Karpas-422 (cell line): ENCODE results near the gene ITGA1. TPM values are rescaled to one million over a fixed set of nuclear protein-coding genes. Genes with fewer than 3 reads are reported as not detected.

Experiments used
- DNase-seq: peaks from one replicate; pipeline ENCODE4 v3.0.0-alpha.2; 2015
- H2AFZ ChIP-seq: fragments of 200-600 bp; sonication (generic); 2 replicates; pipeline ENCODE4 v1.6.1; 2014; ENCODE audit warnings: antibody characterized with exemption, low read length, mixed read lengths
- H3K27ac ChIP-seq: fragments of 200-600 bp; sonication (generic); 2 replicates; pipeline ENCODE4 v1.5.1; 2014; ENCODE audit warnings: mild to moderate bottlenecking, low read length, moderate library complexity
- H3K27me3 ChIP-seq: fragments of 200-600 bp; sonication (generic); 2 replicates; pipeline ENCODE4 v1.6.1; 2014; ENCODE audit warnings: low read length, mixed read lengths
- H3K36me3 ChIP-seq: fragments of 200-600 bp; sonication (generic); 2 replicates; pipeline ENCODE4 v1.6.1; 2014; ENCODE audit warnings: low read length, mixed read lengths; ENCODE audit not compliant: insufficient read depth
- H3K4me1 ChIP-seq: fragments of 200-600 bp; sonication (generic); 2 replicates; pipeline ENCODE4 v1.6.1; 2014; ENCODE audit warnings: mild to moderate bottlenecking, low read length, mixed read lengths
- H3K4me2 ChIP-seq: fragments of 200-600 bp; sonication (generic); 2 replicates; pipeline ENCODE4 v1.6.1; 2014; ENCODE audit warnings: low read length, low read depth, mild to moderate bottlenecking; ENCODE audit not compliant: poor library complexity, severe bottlenecking
- H3K4me3 ChIP-seq: fragments of 200-600 bp; sonication (generic); 2 replicates; pipeline ENCODE4 v1.5.1; 2014; ENCODE audit warnings: mild to moderate bottlenecking, antibody characterized with exemption, low read length, mixed read lengths
- H3K79me2 ChIP-seq: fragments of 200-600 bp; sonication (generic); 2 replicates; pipeline ENCODE4 v1.6.1; 2014; ENCODE audit warnings: mild to moderate bottlenecking, low read length, mixed read lengths
- H3K9ac ChIP-seq: fragments of 200-600 bp; sonication (generic); 2 replicates; pipeline ENCODE4 v1.6.0; 2014; ENCODE audit warnings: low read length
- H3K9me2 ChIP-seq: fragments of 200-600 bp; sonication (generic), shearing (Covaris generic); replicated peaks from 2 replicates; pipeline ENCODE4 v1.6.0; 2014; ENCODE audit warnings: mild to moderate bottlenecking, low read length, moderate library complexity; ENCODE audit not compliant: insufficient read depth
- H3K9me3 ChIP-seq: fragments of 300-700, 200-600 bp; sonication (generic); 2 replicates; pipeline ENCODE4 v1.6.1; 2014; ENCODE audit warnings: low read length, mixed read lengths
- H4K20me1 ChIP-seq: fragments of 200-600 bp; sonication (generic); 2 replicates; pipeline ENCODE4 v1.6.1; 2014; ENCODE audit warnings: mild to moderate bottlenecking, antibody characterized with exemption, low read length, low read depth; ENCODE audit not compliant: insufficient read depth
- total RNA-seq: library from RNA; depleted of rRNA; stranded (reverse); fragments of >200 nt; shearing (Covaris generic); gene quantifications from 2 replicates; pipeline ENCODE4 v1.2.3, GENCODE V29; 2014; ENCODE audit warnings: low replicate concordance

ITGA1 gene
- total RNA-seq, 1 experiment from 2014 or later: not detected

DNA sequence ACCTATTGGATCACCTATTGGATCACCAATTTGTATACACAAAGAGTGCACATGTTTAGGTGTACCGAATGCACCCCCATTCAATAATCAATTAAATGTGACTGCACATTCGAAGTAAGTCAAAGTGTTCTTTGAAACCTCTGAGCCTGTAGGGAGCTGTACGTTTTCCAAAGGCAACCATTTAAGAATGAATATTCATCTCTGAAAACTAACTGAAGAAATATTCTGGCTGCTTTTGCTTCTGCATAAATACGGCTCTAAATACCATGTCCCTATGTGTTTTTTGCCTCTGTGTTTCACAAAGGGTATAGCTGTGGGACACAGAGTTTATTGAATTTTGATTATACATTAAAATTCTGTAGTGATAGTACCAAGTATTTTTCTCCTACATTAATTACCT lies 95.4 kb downstream of the ITGA1 start:
- Histone ChIP-seq H3K79me2 (no peaks in the 10 kb centered on the region), H3K4me3 (no peak overlapping the region), H3K27me3 (no peaks in the 10 kb centered on the region), H3K9me3 (no peaks in the 10 kb centered on the region), H3K9me2 (no peaks in the 10 kb centered on the region), H3K9ac (no peak overlapping the region), H3K4me2 (no peak overlapping the region), H3K27ac (no peak overlapping the region), H2AFZ (no peak overlapping the region), H3K36me3 (no peaks in the 10 kb centered on the region), H4K20me1 (no peaks in the 10 kb centered on the region), H3K4me1 (no peaks in the 10 kb centered on the region)
- no peak for DNase-seq

DNA sequence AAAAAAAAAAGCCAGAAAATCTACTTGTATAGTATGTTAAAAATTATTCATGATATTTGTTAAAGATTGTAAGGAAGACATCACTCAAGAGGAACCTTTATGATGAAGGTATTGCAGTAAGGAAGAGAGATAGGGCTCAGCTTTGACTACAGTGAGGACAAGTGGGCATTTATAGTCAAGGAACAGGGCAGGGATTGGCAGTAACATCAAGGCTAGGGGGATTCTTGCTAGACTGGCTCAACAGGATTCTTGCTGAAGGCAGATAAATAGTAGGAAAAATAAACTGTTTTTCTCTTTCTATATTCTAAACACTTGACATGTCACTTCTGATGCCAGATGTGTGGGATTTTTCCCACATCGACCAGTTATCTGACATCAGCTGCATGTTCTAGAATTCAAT lies 96.7 kb downstream of the ITGA1 start:
- no peaks in the 10 kb centered on the region for H3K9me3 ChIP-seq
- no peak overlapping the region for H2AFZ ChIP-seq
- H3K27me3 ChIP-seq: no peaks in the 10 kb centered on the region
- H3K4me1 ChIP-seq: no peaks in the 10 kb centered on the region
- no peaks in the 10 kb centered on the region for H3K79me2 ChIP-seq
- H3K4me3 ChIP-seq: no peak overlapping the region
- no peak overlapping the region for H3K27ac ChIP-seq
- H4K20me1 ChIP-seq: no peaks in the 10 kb centered on the region
- H3K9me2 ChIP-seq: no peaks in the 10 kb centered on the region
- no peak overlapping the region for H3K9ac ChIP-seq
- DNase-seq: no peak
- H3K4me2 ChIP-seq: no peak overlapping the region
- H3K36me3 ChIP-seq: no peaks in the 10 kb centered on the region

- H3K27ac ChIP-seq: no peak overlapping the region
- no peak overlapping the region for H2AFZ ChIP-seq
- H3K9me3 ChIP-seq: no peaks in the 10 kb centered on the region
- no peak overlapping the region for H3K4me3 ChIP-seq
- H3K4me2 ChIP-seq: no peak overlapping the region
- no peak overlapping the region for H3K9ac ChIP-seq
- H3K4me1 ChIP-seq: no peaks in the 10 kb centered on the region
- no peaks in the 10 kb centered on the region for H3K9me2 ChIP-seq
- H3K27me3 ChIP-seq: no peaks in the 10 kb centered on the region
- no peaks in the 10 kb centered on the region for H3K79me2 ChIP-seq
- H4K20me1 ChIP-seq: no peaks in the 10 kb centered on the region
- no peaks in the 10 kb centered on the region for H3K36me3 ChIP-seq
- DNase-seq: no peak
Measured at GRCh38 chr5:52885614-52886013, 97.9 kb downstream of the ITGA1 start.

DNA sequence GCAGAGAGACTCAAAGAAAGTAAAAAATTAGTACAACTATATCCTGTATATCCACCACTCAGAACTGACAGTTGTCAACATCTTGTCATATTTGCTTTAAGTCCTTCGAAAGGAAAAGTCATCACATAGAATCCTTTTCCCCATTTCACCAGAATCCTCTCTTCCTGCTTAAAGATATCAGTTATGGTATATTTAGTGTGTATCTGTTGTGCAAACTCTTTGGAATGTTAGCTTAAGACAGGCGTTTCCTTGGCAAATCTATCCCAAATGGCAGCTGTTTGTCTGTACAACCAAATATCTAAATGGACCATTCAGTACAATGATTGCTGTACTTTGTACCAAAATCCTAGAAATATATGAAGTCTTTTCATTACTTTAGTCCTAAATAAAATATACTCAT lies 98.5 kb downstream of the ITGA1 start:
- Histone ChIP-seq H3K4me3 (no peak overlapping the region), H3K79me2 (no peaks in the 10 kb centered on the region), H3K27ac (no peak overlapping the region), H3K4me1 (no peaks in the 10 kb centered on the region), H3K9ac (no peak overlapping the region), H2AFZ (no peak overlapping the region), H3K9me3 (no peaks in the 10 kb centered on the region), H3K9me2 (no peaks in the 10 kb centered on the region), H3K36me3 (no peaks in the 10 kb centered on the region), H4K20me1 (no peaks in the 10 kb centered on the region), H3K27me3 (no peaks in the 10 kb centered on the region), H3K4me2 (no peak overlapping the region)
- no peak for DNase-seq

DNA sequence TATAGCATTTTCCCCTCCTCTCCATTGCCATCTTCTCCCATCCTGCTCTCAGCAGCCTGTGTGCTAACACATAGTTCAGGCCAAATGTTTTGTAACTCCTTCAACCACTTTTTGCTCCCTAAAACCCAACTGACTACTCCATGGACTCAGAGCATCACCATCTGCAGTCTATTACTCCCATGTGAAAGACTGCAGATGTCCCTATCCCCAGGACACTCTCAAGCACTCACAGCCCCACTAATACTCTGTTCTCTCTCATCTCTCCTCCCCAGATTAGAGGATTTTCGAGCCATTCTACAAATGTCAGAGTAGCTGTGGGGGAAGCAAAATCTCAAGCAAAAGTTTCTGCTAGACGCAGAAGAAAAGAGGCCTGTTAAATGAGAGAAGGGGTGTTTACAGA lies 99.3 kb downstream of the ITGA1 start:
- Histone ChIP-seq H3K4me2 (no peak overlapping the region), H3K4me1 (no peaks in the 10 kb centered on the region), H3K27me3 (no peaks in the 10 kb centered on the region), H3K79me2 (no peaks in the 10 kb centered on the region), H3K9ac (no peak overlapping the region), H3K36me3 (no peaks in the 10 kb centered on the region), H3K9me3 (no peaks in the 10 kb centered on the region), H3K9me2 (no peaks in the 10 kb centered on the region), H3K4me3 (no peak overlapping the region), H2AFZ (no peak overlapping the region), H3K27ac (no peak overlapping the region), H4K20me1 (no peaks in the 10 kb centered on the region)
- DNase-seq: no peak

DNA sequence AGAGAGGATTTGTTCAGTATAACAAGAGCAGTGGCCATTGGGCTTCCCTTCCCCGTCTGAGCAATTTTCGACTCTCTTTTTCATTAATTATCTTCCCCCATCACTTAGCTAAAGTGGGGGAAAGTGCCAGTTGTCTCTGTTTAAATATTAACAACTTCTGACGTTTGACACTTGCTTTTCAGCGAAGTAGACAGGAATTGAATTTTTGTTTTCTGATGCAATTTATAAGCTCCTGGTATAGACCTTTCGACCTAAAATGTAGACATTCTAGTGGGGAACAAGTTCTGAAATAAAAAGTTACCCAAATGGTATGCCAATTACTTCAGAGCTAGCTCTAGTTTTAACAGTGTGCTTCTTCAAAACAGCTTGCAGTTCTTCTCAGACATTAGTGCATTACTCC lies 100.6 kb downstream of the ITGA1 start:
- DNase-seq: no peak
- Histone ChIP-seq H3K9me3 (no peaks in the 10 kb centered on the region), H3K79me2 (no peaks in the 10 kb centered on the region)

DNA sequence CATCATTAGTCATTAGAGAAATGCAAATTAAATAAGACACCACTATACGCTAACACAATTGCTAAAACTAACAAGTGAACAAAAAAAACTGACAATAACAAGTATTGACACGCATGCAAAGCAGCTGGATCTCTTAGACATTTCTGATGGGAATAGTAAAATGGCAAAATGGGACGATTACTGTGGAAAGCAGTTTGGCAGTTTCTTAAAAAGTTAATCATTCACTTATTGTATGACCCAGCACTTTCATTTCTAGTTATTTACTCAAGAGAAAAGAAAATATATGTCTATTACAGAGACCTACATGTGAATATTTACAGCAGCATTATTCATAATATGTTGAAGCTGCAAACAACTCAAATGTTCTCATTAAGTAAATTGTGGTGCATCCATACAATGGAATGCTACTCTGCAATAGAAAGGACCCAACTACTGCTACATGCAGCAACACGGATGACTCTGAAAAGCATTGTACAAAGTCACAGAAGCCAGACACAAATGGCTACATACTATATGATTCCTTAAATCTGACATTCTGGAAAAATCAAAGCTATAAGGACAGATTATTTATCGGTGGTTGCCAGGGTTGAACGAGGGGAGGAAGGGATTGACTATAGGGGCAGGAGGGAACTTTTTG lies 104.6 kb downstream of the ITGA1 start:
- H3K9me3 ChIP-seq: no peaks in the 10 kb centered on the region
- no peak overlapping the region for H3K9ac ChIP-seq
- H3K36me3 ChIP-seq: no peaks in the 10 kb centered on the region
- no peaks in the 10 kb centered on the region for H3K4me1 ChIP-seq
- H3K27me3 ChIP-seq: no peaks in the 10 kb centered on the region
- H3K4me2 ChIP-seq: no peak overlapping the region
- H3K4me3 ChIP-seq: no peak overlapping the region
- no peaks in the 10 kb centered on the region for H3K79me2 ChIP-seq
- no peak overlapping the region for H2AFZ ChIP-seq
- no peaks in the 10 kb centered on the region for H3K9me2 ChIP-seq
- DNase-seq: no peak
- no peaks in the 10 kb centered on the region for H4K20me1 ChIP-seq
- H3K27ac ChIP-seq: no peak overlapping the region

More for the DNA sequence above, 100.6 kb downstream of the ITGA1 start:
- no peaks in the 10 kb centered on the region for H3K27me3 ChIP-seq
- no peak overlapping the region for H3K4me3 ChIP-seq
- H2AFZ ChIP-seq: no peak overlapping the region
- H3K9ac ChIP-seq: no peak overlapping the region
- no peak overlapping the region for H3K4me2 ChIP-seq
- H4K20me1 ChIP-seq: no peaks in the 10 kb centered on the region
- no peaks in the 10 kb centered on the region for H3K9me2 ChIP-seq
- H3K36me3 ChIP-seq: no peaks in the 10 kb centered on the region
- no peaks in the 10 kb centered on the region for H3K4me1 ChIP-seq
- H3K27ac ChIP-seq: no peak overlapping the region

- no peak overlapping the region for H2AFZ ChIP-seq
- no peaks in the 10 kb centered on the region for H4K20me1 ChIP-seq
- H3K4me3 ChIP-seq: no peak overlapping the region
- no peaks in the 10 kb centered on the region for H3K9me2 ChIP-seq
- H3K79me2 ChIP-seq: no peaks in the 10 kb centered on the region
- no peaks in the 10 kb centered on the region for H3K9me3 ChIP-seq
- H3K4me1 ChIP-seq: no peaks in the 10 kb centered on the region
- H3K27ac ChIP-seq: no peak overlapping the region
- DNase-seq: no peak
- no peaks in the 10 kb centered on the region for H3K27me3 ChIP-seq
- H3K4me2 ChIP-seq: no peak overlapping the region
- no peaks in the 10 kb centered on the region for H3K36me3 ChIP-seq
- no peak overlapping the region for H3K9ac ChIP-seq
Measured at GRCh38 chr5:52893105-52893504, 105.4 kb downstream of the ITGA1 start.

- Histone ChIP-seq H3K36me3 (no peaks in the 10 kb centered on the region), H3K9me2 (no peaks in the 10 kb centered on the region), H2AFZ (no peak overlapping the region), H3K79me2 (no peaks in the 10 kb centered on the region), H3K27ac (no peak overlapping the region), H4K20me1 (no peaks in the 10 kb centered on the region), H3K9me3 (no peaks in the 10 kb centered on the region), H3K9ac (no peak overlapping the region), H3K4me3 (no peak overlapping the region), H3K4me2 (no peak overlapping the region), H3K4me1 (no peaks in the 10 kb centered on the region), H3K27me3 (no peaks in the 10 kb centered on the region)
- DNase-seq: no peak
Measured at GRCh38 chr5:52893863-52894262, 106.1 kb downstream of the ITGA1 start.
